ENCODE measurements around the gene KCTD15.

Gene KCTD15

DNA sequence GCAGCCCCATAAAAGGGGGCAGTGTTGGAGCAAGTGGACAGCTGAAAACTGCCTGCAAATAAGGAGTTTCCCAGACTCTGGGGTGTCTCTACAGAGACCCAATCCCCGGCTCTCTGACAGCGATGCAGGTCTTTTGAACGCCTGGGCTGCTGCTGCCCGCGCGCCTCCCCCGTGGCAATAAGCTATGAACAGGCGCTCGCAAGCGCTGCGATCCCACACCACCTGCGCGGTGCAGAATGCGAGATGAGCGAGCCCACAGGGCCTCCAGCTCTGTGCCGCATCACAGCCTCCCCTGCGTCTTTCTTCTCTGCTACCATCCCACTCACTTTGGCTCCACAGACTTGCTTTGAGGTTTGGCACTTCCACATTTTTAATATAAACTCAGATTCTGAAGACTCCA, 62.3 kb downstream of the KCTD15 start:
- DNase-seq (ENCODE audit: low spot score): no peak

DNA sequence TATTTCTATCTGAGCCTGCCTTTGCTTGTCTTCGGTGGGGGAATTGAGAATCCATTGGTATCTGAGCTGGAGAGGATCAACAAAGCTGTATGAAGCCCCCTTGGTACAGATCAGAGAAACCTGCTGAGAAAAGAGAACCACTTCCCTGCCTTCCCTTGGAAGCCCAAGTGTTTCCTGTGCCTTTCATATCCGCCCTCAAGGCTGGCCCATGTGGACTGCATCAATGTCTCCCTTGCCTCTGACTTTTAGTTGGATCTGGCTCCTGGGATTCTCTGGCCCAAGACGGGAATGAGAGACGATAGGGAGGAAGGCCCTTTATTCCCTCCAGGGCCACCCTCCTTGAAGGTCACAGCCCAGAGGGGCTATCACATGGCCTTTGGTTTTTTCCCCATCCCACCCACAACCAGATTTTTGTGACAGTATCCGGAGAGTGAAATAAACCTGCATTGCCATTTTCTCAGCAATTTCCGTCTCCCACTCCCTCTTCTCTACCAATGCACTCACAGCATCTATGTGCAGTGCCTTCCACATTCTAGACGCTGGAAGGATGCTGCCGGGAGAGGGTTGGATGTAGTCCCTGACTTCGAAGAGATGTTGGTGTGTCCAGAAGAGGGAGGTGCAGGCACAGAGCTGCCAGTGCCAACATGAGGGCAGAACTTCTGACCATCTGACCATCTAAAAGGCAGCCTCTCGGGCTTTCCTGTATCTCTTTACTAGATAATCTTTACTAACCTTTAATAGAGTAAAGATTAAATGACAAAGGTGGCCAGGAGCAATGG, 63.8 kb downstream of the KCTD15 start:
- DNase-seq (ENCODE audit: low spot score): no peak

DNA sequence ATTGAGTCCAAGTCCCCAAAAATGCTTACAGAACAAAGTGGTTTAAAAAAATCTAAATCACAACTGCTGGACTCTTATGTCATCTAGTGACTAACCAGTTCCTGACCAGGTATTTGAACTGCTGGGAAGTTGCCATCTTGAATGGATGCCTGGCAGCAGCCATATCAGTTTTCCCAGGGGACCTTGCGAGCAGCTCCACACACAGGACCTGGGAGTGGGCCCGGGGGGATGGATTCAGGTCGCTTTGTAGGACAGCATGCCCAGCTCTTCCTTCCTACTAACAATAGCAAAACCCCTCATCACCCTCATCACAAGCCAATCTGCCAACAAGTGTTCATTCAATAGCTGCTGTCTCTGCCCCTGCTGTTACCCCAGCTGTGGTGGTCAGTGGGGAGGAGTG, 65.3 kb downstream of the KCTD15 start:
- no peak for DNase-seq (ENCODE audit: low spot score)

DNA sequence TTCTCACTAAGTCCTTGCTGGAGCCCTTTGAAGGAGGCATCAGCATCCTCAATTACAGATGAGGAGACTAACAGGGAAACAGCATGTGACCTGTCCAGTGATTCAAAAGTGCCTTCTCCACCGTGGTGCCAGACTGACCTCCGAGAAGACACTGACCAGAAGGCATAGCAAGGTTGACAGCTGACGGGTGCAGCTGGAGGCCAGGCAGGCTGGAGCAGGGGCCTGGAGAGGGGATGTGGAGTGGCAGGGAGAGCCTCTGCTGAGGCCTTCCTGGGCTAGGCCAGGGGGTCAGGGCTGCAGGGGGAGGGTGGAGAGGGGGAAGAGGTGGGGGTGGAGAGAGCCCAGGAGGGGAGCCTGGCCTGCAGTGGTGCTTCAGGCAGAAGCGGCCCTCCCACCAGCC, 66.3 kb downstream of the KCTD15 start:
- DNase-seq (ENCODE audit: low spot score): no peak

DNA sequence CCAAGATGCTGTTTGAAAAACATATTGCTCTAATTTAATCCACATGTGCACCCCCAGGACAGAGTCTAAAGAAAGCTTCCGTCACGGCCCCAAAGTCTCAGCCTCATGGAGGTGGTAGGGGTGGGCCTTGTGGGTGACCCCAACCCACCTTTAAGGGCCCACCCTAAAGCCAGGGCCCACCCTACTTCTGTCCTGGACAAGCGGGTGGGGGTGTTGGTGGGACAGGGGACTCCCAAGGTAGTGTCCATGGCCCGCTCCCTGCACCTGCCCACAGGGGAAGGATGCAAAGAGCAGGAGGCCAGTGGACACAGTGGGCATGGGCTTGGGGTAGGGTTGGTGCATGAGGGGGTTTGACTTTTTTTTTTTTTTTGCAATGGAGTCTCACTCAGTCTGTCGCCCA, 66.8 kb downstream of the KCTD15 start:
- DNase-seq (ENCODE audit: low spot score): no peak

DNA sequence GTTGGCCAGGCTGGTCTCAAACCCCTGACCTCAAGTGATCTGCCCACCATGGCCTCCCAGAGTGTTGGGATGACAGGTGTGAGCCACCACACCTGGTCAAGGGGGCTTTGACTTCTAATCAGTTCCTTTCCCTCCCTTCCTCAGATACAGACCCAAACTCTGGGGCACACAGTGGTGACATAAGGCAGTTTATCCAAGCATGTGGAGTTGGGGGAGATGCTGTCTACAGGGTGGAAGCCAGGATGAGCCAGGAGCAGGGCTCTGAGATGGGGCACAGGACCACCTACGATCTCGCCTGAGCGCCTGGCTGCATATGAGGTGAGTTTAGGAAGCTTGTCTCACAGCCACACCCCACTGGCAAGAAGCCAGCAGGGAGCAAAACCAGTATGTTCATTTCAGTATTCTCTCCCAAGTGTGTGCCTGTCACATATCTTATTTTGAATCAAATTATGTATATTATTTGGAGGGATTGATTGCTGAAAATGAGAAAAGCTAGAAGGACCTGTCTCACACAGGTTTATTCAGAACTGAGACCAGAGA, 67.7 kb downstream of the KCTD15 start:
- no peak for DNase-seq (ENCODE audit: low spot score)

DNA sequence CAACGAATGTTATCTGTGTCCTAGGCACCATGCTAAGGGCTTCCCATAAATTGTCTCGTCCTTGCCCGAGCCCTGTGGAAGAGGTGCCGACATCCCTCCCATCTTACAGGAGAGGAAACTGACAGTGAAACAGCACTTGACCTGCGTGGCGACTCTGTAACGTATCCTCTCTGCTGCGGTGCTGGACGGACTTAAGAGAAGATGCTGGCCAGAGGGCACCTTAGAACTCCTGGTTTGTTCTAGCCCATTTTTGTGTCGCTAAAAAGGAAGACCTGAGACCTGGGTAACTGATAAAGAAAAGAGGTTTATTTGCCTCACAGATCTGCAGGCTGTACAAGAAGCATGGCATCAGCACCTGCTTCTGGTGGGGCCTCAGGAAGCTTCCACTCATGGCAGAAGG, 68.6 kb downstream of the KCTD15 start:
- no peak for DNase-seq (ENCODE audit: low spot score)

Data from activated CD4-positive, alpha-beta T cell treated with anti-CD3 and anti-CD28 coated beads, Interleukin-2, Interleukin-4, amounts not matched to agents 100 ng/mL and 50 ng/mL, durations not matched to agents 16 hours and 8 hours (primary cell).